H9 (cell line): ENCODE results near the gene TBL1X. TPM values are rescaled to one million over a fixed set of nuclear protein-coding genes. Genes with fewer than 3 reads are reported as not detected.

Experiments used
- DNase-seq: peaks from one replicate; pipeline ENCODE4 v3.0.0-alpha.2; 2017
- H2AFZ ChIP-seq: one replicate; pipeline ENCODE4 v1.6.1; 2013; ENCODE audit warnings: mild to moderate bottlenecking, low read length, control low read depth, moderate library complexity
- H2AK5ac ChIP-seq: 2 replicates; pipeline ENCODE4 v1.6.1; 2013; ENCODE audit warnings: low read length, control low read depth, mixed read lengths; ENCODE audit not compliant: insufficient read length
- H2BK120ac ChIP-seq: one replicate; pipeline ENCODE4 v1.6.1; 2013; ENCODE audit warnings: low read depth, mild to moderate bottlenecking, low read length, control low read depth, inconsistent platforms; ENCODE audit not compliant: poor library complexity, severe bottlenecking
- H2BK12ac ChIP-seq: 2 replicates; pipeline ENCODE4 v1.6.1; 2013; ENCODE audit warnings: low read length, control low read depth, mixed read lengths, low read depth; ENCODE audit not compliant: insufficient read length
- H2BK15ac ChIP-seq: 2 replicates; pipeline ENCODE4 v1.6.1; 2013; ENCODE audit warnings: low read depth, low read length, control low read depth
- H2BK20ac ChIP-seq: one replicate; pipeline ENCODE4 v1.6.1; 2013; ENCODE audit warnings: low read depth, mild to moderate bottlenecking, low read length, control low read depth, inconsistent platforms; ENCODE audit not compliant: poor library complexity, severe bottlenecking
- H2BK5ac ChIP-seq: 2 replicates; pipeline ENCODE4 v1.6.1; 2013; ENCODE audit warnings: low read length, control low read depth, mixed read lengths; ENCODE audit not compliant: insufficient read length
- H3K14ac ChIP-seq: 2 replicates; pipeline ENCODE4 v1.6.1; 2013; ENCODE audit warnings: low read length, control low read depth; ENCODE audit not compliant: insufficient read depth
- H3K18ac ChIP-seq: 2 replicates; pipeline ENCODE4 v1.6.1; 2013; ENCODE audit warnings: low read depth, mild to moderate bottlenecking, mixed read lengths, low read length, control low read depth; ENCODE audit not compliant: insufficient read length
- H3K23ac ChIP-seq: 2 replicates; pipeline ENCODE4 v1.6.1; 2013; ENCODE audit warnings: low read length, control low read depth, mixed read lengths, low read depth; ENCODE audit not compliant: insufficient read length
- H3K23me2 ChIP-seq: 2 replicates; pipeline ENCODE4 v1.6.1; 2013; ENCODE audit warnings: low read depth, mild to moderate bottlenecking, mixed read lengths, low read length, control low read depth; ENCODE audit not compliant: insufficient read length, poor library complexity, severe bottlenecking
- H3K27ac ChIP-seq: 2 replicates; pipeline ENCODE4 v1.5.1; 2013; ENCODE audit warnings: low read length, control low read depth, mixed read lengths, low read depth; ENCODE audit not compliant: insufficient read length
- H3K27me3 ChIP-seq: 2 replicates; pipeline ENCODE4 v1.6.1; 2013; ENCODE audit warnings: low read length, control low read depth, inconsistent platforms; ENCODE audit not compliant: insufficient read depth
- H3K4ac ChIP-seq: 2 replicates; pipeline ENCODE4 v1.6.1; 2013; ENCODE audit warnings: low read depth, mild to moderate bottlenecking, control low read depth, inconsistent platforms, low read length, moderate library complexity
- H3K4me1 ChIP-seq: 2 replicates; pipeline ENCODE4 v1.6.1; 2013; ENCODE audit warnings: low read length, control low read depth, inconsistent platforms; ENCODE audit not compliant: insufficient read depth
- H3K4me2 ChIP-seq: 2 replicates; pipeline ENCODE4 v1.6.1; 2013; ENCODE audit warnings: low read length, control low read depth, mixed read lengths; ENCODE audit not compliant: insufficient read length, insufficient read depth
- H3K56ac ChIP-seq: 2 replicates; pipeline ENCODE4 v1.6.1; 2013; ENCODE audit warnings: low read depth, mild to moderate bottlenecking, mixed read lengths, low read length, control low read depth; ENCODE audit not compliant: insufficient read length
- H3K79me1 ChIP-seq: 2 replicates; pipeline ENCODE4 v1.6.1; 2013; ENCODE audit warnings: low read depth, mild to moderate bottlenecking, moderate library complexity, low read length, control low read depth, inconsistent platforms; ENCODE audit not compliant: insufficient read depth, poor library complexity, severe bottlenecking
- H3K79me2 ChIP-seq: 2 replicates; pipeline ENCODE4 v1.6.1; 2013; ENCODE audit warnings: low read length, control low read depth, inconsistent platforms; ENCODE audit not compliant: insufficient read depth
- H3K9ac ChIP-seq: 2 replicates; pipeline ENCODE4 v1.6.1; 2013; ENCODE audit warnings: low read length, control low read depth, mixed read lengths; ENCODE audit not compliant: insufficient read length; ENCODE audit errors: extremely low read depth
- H3K9me3 ChIP-seq: one replicate; pipeline ENCODE4 v1.6.1; 2013; ENCODE audit warnings: low read depth, low read length, inconsistent platforms; ENCODE audit not compliant: control insufficient read depth
- H3T11ph ChIP-seq: one replicate; pipeline ENCODE4 v1.6.1; 2013; ENCODE audit warnings: mild to moderate bottlenecking, low read length, control low read depth, inconsistent platforms
- H4K20me1 ChIP-seq: one replicate; pipeline ENCODE4 v1.6.1; 2013; ENCODE audit not compliant: control insufficient read depth, insufficient read length, insufficient read depth
- H4K5ac ChIP-seq: 2 replicates; pipeline ENCODE4 v1.6.1; 2013; ENCODE audit warnings: low read depth, mild to moderate bottlenecking, mixed read lengths, low read length, control low read depth; ENCODE audit not compliant: insufficient read length
- H4K8ac ChIP-seq: replicated peaks from 2 replicates; pipeline ENCODE4 v1.6.1; 2013; ENCODE audit warnings: low read length, control low read depth, mixed read lengths, low read depth; ENCODE audit not compliant: insufficient read length
- H4K91ac ChIP-seq: 2 replicates; pipeline ENCODE4 v1.6.1; 2013; ENCODE audit warnings: low read depth, mild to moderate bottlenecking, moderate library complexity, mixed read lengths, low read length, control low read depth; ENCODE audit not compliant: insufficient read length
- H3K27ac Mint-ChIP-seq, 3 experiments: 2 replicates in 2 of 3; 3 replicates in 1 of 3; pipeline ENCODE4 v1.8.0; 2020 to 2021; ENCODE audit warnings: mixed read lengths in 3 of 3, mild to moderate bottlenecking in 1 of 3, moderate library complexity in 1 of 3
- H3K27me3 Mint-ChIP-seq: 2 replicates; pipeline ENCODE4 v1.8.0; 2021; ENCODE audit warnings: low read depth, mild to moderate bottlenecking, moderate library complexity, mixed read lengths
- H3K36me3 Mint-ChIP-seq, 3 experiments: 2 replicates in 2 of 3; 3 replicates in 1 of 3; pipeline ENCODE4 v1.8.0; 2020 to 2021; ENCODE audit warnings: low read depth in 3 of 3, mixed read lengths in 3 of 3; ENCODE audit not compliant: insufficient read depth in 1 of 3
- H3K4me1 Mint-ChIP-seq, 2 experiments: 2 replicates each; pipeline ENCODE4 v1.8.0; 2020; ENCODE audit warnings: mixed read lengths in 2 of 2
- H3K4me3 Mint-ChIP-seq, 2 experiments: 2 replicates in 1 of 2; 3 replicates in 1 of 2; pipeline ENCODE4 v1.8.0; 2020 to 2021; ENCODE audit warnings: mild to moderate bottlenecking in 2 of 2, mixed read lengths in 2 of 2, moderate library complexity in 1 of 2
- H3K9me3 Mint-ChIP-seq, 2 experiments: 2 replicates in 1 of 2; 3 replicates in 1 of 2; pipeline ENCODE4 v1.8.0; 2020; ENCODE audit warnings: mild to moderate bottlenecking in 2 of 2, mixed read lengths in 2 of 2, moderate library complexity in 1 of 2
- WGBS: extraction: QIAGEN DNeasy Blood & Tissue Kit; methylation state at CpG from one replicate; pipeline ENCODE4 v1.1.7; 2013; ENCODE audit warnings: missing lambda C conversion rate, low lambda C conversion rate, mixed read lengths; ENCODE audit not compliant: insufficient read length; ENCODE audit errors: extremely low coverage; 5-methylcytosine and 5-hydroxymethylcytosine counted together
- total RNA-seq: library from RNA; stranded (reverse); gene quantifications from 2 replicates; pipeline ENCODE4 v1.2.1, GENCODE V29; 2021
- TF ChIP-seq, protein P1 (sequence below): fragments of 200-600 bp; sonication (generic); conservative IDR thresholded peaks from 3 replicates; pipeline ENCODE4 v1.8.0; 2021; ENCODE audit warnings: antibody characterized with exemption, mild to moderate bottlenecking

Gene TBL1X
- total RNA-seq, 1 experiment from 2014 or later, result 24.1 TPM

DNA sequence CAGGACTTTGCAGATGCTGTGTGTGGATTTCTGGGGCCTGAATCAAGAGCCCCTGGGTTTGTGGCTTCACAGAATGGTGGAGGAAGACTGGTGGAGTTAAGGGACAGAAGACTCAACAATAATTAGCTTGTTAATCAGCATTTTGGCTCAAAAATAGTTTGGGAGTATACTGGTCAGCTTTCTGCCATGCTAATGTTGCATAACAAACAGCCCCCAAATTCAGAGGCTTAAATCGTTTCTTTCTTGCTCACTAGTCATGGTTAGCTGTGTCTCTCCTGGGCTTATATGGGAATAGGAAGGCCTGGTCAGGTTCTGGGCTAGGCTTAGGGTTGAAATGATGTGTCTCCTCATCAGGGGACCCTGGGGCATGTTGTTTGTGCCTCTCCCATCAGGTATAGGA, 24.4 kb downstream of the TBL1X start:
- H3K9me3 Mint-ChIP-seq, result peaks cover 6 to 68% of the 10 kb centered on the region in 2 experiments; a peak in 4 of 5 replicates
- no CpG with 5 or more reads among the region's 1 CpG for WGBS
- H3K79me1 ChIP-seq, result peaks cover 7% of the 10 kb centered on the region

More for the DNA sequence above, 24.4 kb downstream of the TBL1X start:
- Histone ChIP-seq H3K9me3 (no peaks in the 10 kb centered on the region), H3T11ph (no peak overlapping the region), H3K4me1 (no peaks in the 10 kb centered on the region), H2AK5ac (no peak overlapping the region), H3K18ac (no peak overlapping the region), H2BK20ac (no peak overlapping the region), H2AFZ (no peak overlapping the region), H2BK12ac (no peak overlapping the region), H3K27me3 (no peaks in the 10 kb centered on the region), H3K14ac (no peak overlapping the region), H3K4me2 (no peak overlapping the region), H3K23ac (no peak overlapping the region), H3K9ac (no peak overlapping the region), H3K56ac (no peak overlapping the region), H3K23me2 (no peaks in the 10 kb centered on the region), H2BK15ac (no peak overlapping the region), H4K8ac (no peak overlapping the region), H2BK5ac (no peak overlapping the region), H4K20me1 (no peaks in the 10 kb centered on the region), H3K79me2 (no peaks in the 10 kb centered on the region; the same call in 1 of the 2 replicates), H4K91ac (no peak overlapping the region), H3K27ac (no peak overlapping the region), H2BK120ac (no peak overlapping the region), H3K4ac (no peak overlapping the region), H4K5ac (no peak overlapping the region)
- Mint-ChIP-seq H3K27me3 (peaks cover 2% of the 10 kb centered on the region; the same call in 1 of the 2 replicates), H3K27ac (no peak overlapping the region), H3K4me3 (no peak overlapping the region), H3K36me3 (peaks cover 22 to 29% (median 27%) of the 10 kb centered on the region in 3 experiments), H3K4me1 (peaks cover 3% of the 10 kb centered on the region in 2 experiments; a peak in 2 of 4 replicates)
- TF ChIP-seq, protein P1, sequence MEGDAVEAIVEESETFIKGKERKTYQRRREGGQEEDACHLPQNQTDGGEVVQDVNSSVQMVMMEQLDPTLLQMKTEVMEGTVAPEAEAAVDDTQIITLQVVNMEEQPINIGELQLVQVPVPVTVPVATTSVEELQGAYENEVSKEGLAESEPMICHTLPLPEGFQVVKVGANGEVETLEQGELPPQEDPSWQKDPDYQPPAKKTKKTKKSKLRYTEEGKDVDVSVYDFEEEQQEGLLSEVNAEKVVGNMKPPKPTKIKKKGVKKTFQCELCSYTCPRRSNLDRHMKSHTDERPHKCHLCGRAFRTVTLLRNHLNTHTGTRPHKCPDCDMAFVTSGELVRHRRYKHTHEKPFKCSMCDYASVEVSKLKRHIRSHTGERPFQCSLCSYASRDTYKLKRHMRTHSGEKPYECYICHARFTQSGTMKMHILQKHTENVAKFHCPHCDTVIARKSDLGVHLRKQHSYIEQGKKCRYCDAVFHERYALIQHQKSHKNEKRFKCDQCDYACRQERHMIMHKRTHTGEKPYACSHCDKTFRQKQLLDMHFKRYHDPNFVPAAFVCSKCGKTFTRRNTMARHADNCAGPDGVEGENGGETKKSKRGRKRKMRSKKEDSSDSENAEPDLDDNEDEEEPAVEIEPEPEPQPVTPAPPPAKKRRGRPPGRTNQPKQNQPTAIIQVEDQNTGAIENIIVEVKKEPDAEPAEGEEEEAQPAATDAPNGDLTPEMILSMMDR, result no peak
- no peak for DNase-seq
